HG03064 (cell line): Measurements from ENCODE around the gene ZCCHC24.

Source experiments
- ATAC-seq: cut with Tn5 transposase; IDR thresholded peaks from one replicate; pipeline ENCODE4 v1.9.1; 2021; ENCODE audit warnings: low read depth; ENCODE audit not compliant: unreplicated experiment

ZCCHC24 gene

DNA sequence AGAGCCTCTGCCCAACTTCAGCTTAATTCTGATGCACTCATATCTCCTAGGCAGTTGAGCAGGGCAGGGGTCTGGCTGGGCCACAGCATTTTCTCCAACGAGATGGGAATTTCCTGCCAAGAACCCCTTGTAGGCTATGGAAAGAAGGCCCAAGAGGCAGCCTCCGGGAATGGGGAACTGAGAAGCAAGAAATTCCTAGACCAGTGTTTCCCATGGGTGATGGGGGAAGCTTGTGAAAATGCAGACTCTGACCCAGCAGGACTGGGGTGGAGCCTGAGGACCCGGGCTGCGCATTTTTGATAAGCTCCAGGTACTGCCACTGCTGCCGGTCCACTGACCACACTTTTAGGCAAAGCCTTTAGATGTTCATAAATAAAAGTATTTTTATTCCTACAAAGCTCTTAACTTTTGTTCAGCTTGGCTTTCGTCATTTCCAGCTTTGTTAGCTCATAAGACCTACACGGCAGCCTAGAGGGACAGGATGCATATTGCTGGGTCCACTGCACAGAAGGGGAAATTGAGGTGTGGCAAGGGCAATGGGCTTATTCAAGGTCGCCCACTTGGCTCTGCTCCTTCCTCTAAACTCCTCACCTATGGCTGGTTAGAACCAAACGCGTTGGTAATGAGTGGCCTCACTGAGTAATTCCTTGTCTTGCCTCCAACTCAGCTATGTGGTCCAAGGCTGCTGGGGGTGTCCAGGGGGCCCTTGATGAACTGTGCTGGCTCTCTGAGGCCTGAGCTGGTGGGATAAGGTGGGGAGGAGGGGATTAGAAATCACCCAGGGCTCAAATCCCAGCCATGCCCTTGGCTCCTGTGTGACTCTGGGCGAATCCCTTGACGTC, 29.5 kb downstream of the ZCCHC24 start:
- ATAC-seq = no peak

DNA sequence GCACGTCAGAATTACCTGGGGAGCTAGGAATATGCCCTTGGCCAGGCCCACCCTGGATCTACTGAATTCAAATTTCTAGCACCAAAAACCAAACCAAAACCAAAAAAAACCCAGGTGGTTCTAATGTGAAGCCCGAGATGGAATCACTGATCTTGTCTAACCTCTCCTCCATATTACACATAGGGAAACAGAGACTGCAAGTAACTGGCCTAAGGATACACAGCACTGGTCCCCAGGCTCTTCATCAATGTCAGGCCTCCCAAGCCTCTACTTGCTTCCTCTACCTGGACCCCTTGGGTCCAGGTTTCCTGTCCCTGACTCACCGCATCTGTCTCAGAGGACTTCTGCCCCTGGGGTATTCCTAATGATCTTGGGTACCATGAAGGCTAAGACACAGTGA, 30.7 kb downstream of the ZCCHC24 start:
- no peak for ATAC-seq

DNA sequence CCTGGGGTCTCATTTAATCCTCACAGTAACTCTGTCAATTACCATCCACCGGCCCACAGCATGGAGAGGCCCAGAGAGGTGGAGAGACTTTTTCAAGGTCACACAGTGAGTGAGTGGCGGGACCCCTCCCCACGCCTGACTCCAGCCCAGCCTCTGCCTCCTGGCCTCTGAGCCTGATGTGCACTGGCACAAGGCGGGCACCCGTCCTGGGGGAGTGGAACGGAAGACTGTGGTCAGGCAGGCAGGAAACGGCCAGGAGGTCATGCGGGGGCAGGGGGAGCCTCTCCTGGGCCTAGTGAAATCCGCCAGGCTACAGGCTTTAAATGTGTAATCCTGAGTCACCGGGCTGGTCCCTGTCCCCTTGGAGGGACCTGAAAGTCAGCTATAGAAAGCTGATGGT, 32.2 kb downstream of the ZCCHC24 start:
- ATAC-seq = no peak

DNA sequence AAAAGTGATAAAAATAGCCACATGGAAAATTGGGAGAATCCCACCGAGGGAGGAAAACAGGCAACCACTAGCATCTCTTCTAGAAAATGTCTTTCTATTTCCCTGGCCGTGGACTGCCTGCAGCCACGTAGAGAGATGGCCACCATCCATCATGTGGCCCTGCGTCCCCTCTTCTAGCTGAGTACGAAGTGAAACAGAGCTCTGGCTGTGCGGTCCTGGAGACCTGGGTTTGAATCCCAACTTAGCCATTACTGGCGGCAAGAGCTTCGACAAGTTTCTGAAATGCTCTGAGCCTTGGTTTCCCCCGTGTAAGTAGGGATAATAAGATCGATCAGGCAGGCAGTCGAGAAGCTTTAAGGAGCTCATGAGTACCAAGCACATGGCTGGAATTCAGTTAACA, 32.9 kb downstream of the ZCCHC24 start:
- ATAC-seq = no peak

DNA sequence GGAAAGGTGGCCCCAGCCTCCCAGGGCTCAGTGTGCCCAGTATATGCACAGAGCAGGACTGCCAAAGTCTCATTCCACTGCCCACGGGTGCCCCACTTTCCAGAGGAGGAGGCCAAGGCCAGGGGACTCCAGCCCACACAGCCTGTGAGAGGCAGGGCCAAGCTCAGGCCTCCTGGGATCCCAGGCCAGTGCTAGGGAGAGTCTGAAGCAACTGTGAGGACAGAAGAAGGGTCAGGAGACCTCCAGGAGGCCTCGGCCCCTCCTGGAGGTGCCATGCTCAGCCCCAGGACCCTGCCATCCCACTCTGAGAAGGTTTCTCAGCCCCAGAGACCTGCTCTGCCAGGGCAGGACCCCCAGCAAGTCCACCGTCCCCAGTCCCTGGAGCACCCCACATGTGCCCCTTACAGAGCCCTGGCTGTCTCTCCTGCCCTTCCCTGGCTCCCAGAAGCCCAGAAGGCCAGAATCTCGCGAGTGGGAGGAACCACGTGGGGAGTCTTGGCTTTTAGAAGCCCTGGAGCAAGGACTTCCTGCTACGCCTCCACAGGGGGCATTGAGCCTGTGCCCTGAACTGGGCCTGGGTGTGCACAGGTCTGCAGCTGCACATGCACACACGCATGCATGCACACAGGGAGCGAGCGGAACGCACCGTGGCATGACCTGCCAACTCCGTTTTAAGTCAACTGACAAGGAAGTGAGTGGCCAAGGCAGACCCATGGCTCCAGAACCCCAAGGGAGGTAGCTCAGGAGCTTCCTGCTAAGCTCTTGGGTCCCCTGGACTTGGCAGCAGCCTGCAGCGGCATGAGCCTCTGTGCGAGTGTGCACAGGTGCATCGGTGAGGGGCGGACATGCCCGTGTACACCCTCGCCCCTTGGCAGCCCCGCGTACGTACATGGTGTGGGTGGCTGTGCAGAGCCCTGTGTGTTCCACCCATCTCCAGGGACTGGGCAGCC, 33.6 kb downstream of the ZCCHC24 start:
- no peak for ATAC-seq

DNA sequence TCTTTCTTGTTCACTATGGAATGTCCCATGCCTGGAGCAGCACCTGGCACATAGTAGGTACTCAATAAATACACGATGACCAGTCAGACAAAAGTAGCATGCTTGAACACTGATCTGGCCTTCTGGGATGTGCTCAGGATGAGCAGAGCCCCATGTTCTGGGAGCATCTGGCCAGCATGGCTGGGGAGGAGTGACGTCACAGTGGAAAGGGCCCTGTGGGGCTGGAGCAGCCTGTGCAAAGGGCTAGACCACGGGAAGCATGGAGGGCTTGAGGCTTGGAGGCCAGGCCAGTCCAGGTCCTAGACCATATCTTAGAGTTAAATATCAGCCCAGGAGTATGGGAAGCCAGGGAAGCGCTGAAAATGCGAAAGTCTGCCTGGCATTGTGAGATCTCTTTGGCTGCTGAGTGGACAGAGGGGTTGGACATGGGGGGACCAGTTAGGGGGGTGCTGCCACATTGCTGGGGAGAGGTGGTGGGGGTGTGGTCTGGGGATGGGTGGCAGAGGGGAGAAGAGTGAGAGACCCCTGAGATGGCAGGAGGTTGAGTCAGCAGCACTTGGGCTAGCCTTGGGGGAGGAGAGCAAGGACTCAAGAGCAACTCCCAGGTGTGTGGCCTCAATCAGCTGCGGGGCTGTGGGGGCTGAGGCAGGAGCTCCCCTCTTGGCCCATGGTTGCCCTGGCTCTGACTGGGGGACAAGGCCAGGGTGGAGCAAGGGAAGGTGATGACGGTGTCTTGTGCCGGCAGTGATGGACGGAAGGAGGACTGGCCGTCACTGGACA, 34.9 kb downstream of the ZCCHC24 start:
- ATAC-seq = no peak

DNA sequence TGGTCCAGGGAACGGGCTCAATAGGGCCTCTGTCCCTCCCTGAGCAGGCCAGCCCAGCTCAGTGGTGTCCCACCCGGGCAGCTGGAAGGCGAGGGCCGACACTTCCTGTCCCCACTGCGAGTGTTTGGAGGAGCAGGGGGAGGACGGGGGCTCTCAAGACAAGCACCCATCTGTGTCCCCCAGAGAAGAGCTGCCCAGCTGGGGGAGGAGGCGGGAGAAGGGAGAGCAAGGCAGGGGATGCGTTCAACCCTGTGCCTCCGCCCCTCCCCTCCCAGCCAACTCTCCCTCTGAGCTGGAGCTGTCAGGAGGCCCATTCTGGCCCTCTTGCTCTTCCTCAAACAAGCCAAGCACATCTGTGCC, 35.7 kb downstream of the ZCCHC24 start:
- no peak for ATAC-seq

DNA sequence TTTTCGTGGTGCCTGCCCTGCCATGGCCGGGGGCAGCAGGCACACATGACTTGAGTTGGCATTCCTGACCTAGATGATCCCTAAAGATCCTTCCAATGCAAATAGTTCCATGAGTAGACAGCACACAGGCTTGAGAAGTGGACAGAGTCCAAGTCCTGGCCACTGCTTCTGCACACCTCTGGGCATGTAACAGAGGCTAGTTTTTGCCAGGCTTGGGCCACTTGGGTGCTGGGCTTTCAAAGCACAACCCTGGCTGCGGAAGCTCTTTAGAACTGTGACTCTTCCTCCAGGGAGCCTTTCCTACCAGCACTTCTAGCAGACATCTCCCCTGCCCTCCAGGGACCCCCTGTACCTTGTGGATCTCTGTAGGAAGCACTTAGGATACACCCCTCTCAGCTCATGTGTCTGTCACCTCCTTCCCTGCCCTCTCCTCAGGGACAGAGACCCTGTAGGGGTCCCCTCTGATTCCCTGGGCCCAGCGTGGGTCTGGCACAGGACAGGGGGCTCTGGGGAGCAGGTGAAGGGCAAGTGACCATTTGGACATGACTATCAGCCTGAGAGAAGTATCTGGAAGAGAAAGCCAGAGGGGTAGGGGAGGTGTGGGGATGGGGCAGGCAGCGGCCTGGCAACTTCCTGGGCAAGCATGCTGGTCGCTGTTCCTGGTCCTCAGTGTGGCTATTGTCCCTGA, 36.2 kb downstream of the ZCCHC24 start:
- no peak for ATAC-seq

DNA sequence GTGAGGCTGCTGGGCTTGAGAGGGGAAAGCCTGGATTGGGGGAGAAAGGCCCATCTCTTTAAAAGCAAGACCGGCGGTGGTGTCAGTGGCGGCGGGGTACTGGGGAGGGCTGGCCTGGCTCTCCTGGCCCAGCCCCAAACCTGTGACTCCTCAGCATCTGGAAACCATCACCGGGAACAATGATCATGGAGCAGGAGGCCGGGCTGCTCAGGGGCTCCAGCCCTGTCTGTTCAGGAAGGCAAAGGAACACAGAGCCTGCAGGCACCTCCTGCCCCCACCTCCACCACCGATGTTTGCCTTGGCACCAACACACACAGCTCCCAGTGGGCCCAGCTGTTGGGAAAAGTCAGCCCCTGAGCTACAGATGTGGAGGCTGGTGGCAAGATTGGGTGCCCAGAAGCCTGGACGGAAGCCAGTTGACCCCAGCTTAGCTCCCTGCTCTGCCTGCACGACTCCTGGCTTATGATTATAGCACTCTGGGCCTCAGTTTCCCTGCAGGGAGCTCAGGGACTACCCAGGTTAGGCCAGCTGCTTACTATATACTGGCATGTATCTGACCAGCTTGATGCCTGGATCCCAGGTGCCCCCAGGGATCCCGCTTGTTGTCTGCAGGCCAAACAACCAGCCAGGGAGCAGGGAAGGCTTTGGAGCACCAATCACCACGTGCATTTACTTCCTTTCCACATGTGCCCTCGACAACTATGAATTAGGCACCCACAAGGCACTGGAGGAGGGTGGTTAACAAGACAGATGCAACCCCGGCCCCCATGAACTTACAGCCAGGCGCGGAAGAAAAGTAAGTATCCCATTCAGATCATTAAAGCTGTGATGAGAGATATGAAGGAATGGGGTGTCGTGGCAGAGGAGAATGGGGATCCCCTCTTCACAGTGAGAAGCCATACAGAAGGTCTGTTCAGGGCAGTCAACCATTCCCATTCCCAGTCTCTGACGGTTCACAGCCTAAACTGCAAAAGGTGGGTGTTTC, 37.3 kb downstream of the ZCCHC24 start:
- no peak for ATAC-seq

DNA sequence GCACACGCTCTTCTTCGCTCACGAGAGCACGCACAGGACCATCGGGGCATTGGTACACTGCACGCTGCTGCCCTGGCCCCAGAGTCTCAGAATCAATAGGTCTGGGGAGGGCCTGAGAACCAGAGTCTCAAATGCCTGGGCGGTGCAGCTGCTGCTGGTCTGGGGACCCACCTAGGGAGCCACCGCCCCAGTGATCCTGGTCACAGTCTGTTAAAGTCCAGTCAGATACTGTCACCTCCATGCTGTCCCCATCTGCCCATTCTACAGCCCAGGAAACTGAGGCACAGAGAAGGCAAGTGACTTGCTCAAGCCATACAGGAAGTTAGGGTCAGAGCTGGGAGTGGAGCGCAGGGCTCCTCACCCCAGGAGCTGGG, 38.0 kb downstream of the ZCCHC24 start:
- no peak for ATAC-seq

DNA sequence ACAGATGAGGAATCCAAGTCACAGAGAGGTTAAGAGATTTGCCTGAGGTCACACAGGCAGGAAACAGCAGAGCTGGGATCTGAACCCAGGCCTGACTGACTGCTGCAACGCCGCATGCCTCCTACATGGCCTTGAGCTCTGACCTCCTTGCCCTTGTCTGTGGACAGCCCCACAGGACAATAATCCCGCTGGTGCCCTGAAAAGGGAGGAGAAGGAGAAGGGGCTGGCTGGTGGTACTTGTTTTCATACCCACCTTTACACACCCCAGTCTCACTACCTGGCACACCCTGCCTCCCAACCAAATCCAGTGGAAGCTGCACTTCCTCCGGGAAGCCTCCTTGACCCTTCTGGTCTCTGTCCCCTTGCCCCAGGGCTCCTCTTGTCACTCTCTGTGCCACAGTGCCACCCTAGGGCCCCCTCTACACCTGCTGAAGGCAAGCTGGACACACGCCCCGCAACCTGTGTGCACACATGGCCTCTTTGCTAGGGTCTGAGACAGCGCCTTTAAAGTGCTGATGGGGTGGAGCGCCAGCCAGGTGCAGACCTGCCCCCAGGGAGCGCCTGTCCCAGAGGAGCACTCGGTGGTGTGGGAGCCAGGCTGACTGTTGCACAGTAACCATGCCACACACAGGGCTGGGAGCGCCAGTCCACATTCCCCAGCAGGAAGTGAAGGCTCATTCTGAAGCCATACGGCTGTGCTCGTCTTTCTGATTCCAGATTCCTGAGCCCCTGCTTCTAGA, 38.6 kb downstream of the ZCCHC24 start:
- ATAC-seq = no peak

DNA sequence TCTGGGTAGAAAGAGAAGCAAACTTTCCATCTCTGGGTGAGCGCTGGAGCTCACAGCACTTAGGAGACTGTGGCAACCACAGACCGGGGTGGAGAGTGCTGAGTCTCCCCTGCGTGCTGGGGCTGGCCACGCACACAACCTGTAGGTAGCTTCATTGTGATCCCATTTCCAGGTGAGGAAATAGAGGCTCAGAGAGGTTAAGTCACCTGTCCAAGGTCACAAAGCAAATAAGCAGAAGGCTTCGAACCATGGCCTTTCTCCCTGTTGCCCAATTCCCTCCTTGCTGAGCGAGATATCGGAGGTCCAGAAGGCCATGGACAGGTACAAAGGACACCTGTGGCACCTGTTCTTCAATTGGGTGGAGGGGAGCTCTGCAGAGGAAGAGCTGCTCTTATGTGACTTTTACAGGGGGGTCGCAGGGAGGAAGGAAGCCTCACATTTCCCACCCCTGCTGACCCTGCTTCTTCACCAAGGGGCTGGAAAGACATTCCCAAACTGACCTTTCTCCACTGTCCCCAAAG, 39.4 kb downstream of the ZCCHC24 start:
- no peak for ATAC-seq

DNA sequence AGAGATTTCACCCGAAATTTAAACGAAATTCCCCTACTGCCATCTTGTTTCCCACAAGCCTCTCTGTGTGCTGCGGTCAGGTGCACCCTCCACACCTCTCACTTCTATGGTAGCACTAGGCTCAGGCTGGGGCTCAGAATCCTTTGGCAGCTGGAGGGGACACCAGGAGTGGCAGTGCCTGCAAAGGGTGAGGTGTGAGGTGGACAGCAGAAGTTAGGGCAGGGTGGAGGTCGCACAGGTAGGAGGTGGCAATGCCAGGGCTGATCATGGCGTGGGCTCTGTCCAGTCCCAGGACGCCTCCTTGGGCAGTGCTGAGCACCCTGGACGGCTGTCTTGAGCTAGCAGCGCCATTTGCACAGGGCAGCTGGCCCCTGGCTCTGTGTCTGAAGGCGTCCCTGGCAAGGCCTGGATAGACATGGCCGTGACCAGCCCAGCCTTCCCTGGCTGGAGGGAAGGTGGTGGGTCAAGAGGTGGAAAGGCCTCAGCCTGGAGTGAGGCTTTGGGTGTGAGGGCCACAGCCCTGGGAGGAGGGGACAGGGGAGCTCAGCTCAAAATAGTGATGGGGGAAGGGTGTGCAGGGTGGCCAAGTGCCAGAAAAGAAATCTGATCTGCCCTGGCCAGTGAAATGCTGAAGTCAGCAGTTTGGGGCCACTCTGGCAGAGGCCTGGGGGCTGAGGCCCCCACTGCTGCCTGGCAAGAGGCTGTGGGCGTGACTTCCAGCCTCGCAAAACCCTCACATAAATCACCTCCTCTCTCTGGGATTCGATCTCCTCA, 40.0 kb downstream of the ZCCHC24 start:
- ATAC-seq = no peak

DNA sequence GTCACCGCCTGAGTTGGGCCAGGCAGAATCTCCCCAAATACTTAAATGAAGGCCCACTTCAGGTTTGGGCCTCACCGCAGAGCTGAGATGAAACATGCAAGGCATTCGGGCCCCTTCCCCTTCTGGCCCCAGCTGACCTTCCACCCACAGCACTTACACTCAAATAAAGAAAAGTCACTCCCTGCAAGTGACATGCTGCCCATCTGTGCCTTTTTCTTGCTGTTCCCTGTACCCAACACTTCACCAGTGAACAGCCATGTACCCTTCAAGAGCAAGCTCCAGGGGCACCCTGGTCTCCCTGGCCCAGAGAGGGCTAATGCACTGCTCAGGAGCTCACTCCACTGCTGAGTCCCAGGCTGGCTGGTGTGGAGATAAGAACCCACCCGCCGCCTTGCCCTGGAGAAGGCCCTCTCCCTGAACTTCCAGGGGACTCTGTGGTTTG, 40.7 kb downstream of the ZCCHC24 start:
- no peak for ATAC-seq

DNA sequence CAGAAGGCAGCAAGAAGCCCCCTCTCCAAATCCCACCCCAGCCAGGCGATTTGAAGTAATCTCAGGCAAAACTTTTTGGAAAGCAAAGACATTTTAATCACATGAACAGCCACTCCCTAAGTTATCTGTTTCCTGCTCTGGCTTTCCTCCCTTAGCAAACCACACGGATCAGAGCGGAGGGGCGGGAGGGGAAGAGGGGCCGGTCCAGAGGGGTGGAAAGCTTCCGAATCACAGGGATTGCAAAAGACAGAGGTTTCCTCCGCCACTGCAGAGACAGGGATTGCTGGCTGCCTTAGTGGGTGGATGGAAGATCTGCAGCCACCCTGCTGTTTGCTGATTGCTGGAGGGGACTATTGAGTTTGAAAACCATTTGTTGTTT, 41.2 kb downstream of the ZCCHC24 start:
- ATAC-seq = no peak

DNA sequence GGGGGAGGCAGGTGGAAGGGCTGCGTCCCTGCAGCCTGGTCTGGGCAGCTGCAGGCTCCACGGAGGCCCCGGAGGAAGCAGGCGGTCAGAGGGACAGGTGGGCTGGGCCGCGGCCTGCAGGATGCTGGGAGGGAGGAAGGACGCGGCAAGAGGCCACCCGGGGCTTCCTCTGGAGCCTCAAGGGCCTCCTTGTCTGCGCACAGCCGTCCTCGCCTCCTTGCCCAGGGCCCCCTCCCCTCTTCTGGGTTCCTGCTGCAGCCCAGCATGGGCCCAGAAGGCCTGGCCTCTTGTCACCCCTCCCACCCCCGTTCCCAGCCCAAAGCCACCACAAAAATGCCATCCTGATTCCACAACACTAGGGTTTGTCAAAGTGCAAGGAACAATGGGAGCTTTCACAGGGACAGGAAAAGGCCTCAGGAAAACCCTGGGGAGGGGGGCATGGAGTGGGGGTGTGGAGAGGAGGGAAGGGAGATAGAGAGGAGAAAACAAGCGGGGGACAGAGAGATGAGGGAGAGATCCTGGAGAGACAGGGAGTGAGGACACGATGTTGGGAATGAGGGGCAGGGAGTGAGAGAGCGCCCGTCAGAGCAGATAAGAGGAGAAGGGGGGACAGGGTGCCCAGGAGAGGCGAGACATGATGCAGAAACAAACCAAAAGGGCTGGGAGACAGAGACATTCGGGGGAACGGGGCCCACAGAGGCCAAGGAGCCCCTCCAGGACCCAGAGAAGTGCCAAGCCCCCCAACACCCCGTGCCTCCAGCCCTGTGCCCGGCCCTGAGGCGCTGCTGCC, 41.8 kb downstream of the ZCCHC24 start:
- no peak for ATAC-seq

DNA sequence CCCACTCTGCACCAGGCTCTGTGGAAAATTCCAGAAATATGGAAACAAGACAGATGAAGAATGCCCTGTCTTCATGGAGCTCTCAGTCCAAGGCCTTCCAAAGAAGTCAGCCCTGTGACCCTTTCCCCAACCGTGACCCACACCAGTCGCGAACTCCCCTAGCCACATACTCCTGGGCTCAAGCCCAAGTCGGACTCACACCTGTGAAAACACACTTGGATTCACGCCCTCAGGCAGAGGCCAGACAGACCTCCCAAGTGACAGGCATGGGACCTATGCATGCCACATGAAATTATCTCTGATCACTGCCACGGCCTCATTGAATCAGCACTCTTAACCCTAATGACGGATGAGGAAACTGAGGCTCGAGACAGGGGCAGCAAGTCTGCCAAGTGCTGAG, 42.5 kb downstream of the ZCCHC24 start:
- ATAC-seq = no peak
